DOHH2 (cell line): ENCODE results near the gene CAMSAP1.
"Not testable (repeated sequence)": the region's sequence is repeated elsewhere in the genome, so short reads cannot be mapped to it uniquely, and the experiment has no call there.

Experiments used
- H3F3A ChIP-seq: fragments of 200-600 bp; sonication (generic), shearing (Covaris generic); 2 replicates; pipeline ENCODE4 v1.6.0; 2016; ENCODE audit warnings: antibody characterized with exemption, mild to moderate bottlenecking; ENCODE audit not compliant: control insufficient read depth, insufficient read depth
- H3K27ac ChIP-seq: fragments of 200-600 bp; sonication (generic); 2 replicates; pipeline ENCODE4 v1.5.1; 2014; ENCODE audit warnings: low read depth, mild to moderate bottlenecking, low read length, moderate library complexity
- H3K27me3 ChIP-seq: fragments of 200-600 bp; sonication (generic); 2 replicates; pipeline ENCODE4 v1.6.1; 2014; ENCODE audit warnings: mild to moderate bottlenecking, low read length, mixed read lengths; ENCODE audit not compliant: control insufficient read depth
- H3K36me3 ChIP-seq: fragments of 200-600 bp; sonication (generic); 2 replicates; pipeline ENCODE4 v1.6.1; 2014; ENCODE audit warnings: mild to moderate bottlenecking, low read length, moderate library complexity, mixed read lengths; ENCODE audit not compliant: control insufficient read depth
- H3K4me1 ChIP-seq: fragments of 200-600 bp; sonication (generic); 2 replicates; pipeline ENCODE4 v1.6.1; 2014; ENCODE audit warnings: mild to moderate bottlenecking, low read length, mixed read lengths; ENCODE audit not compliant: control insufficient read depth
- H3K4me2 ChIP-seq: fragments of 200-600 bp; sonication (generic); 2 replicates; pipeline ENCODE4 v1.6.0; 2014; ENCODE audit warnings: mild to moderate bottlenecking, low read length, moderate library complexity
- H3K4me3 ChIP-seq: fragments of 200-600 bp; sonication (generic); 2 replicates; pipeline ENCODE4 v1.5.1; 2014; ENCODE audit warnings: mild to moderate bottlenecking, low read length, mixed read lengths
- H3K79me2 ChIP-seq: fragments of 200-600 bp; sonication (generic); 2 replicates; pipeline ENCODE4 v1.6.1; 2014; ENCODE audit warnings: mild to moderate bottlenecking, low read length, mixed read lengths; ENCODE audit not compliant: control insufficient read depth
- H3K9me2 ChIP-seq: fragments of 200-600 bp; sonication (generic); replicated peaks from 2 replicates; pipeline ENCODE4 v1.6.1; 2014; ENCODE audit warnings: mild to moderate bottlenecking, low read length, mixed read lengths; ENCODE audit not compliant: control insufficient read depth
- H3K9me3 ChIP-seq: fragments of 200-600 bp; sonication (generic); 2 replicates; pipeline ENCODE4 v1.6.1; 2014; ENCODE audit warnings: antibody characterized with exemption, low read length, mixed read lengths; ENCODE audit not compliant: control insufficient read depth, insufficient read depth
- H4K20me1 ChIP-seq: fragments of 200-600 bp; sonication (generic); 2 replicates; pipeline ENCODE4 v1.6.0; 2014; ENCODE audit warnings: low read depth, mild to moderate bottlenecking, antibody characterized with exemption, low read length, moderate library complexity; ENCODE audit not compliant: control insufficient read depth, insufficient read depth
- CTCF ChIP-seq: fragments of 200-600 bp; sonication (generic); IDR thresholded peaks from one replicate; pipeline ENCODE4 v1.5.1; 2014; ENCODE audit warnings: antibody characterized with exemption, mild to moderate bottlenecking, low read depth, low read length; ENCODE audit not compliant: poor library complexity, severe bottlenecking
- EZH2phosphoT487 ChIP-seq: fragments of 200-600 bp; sonication (generic); IDR thresholded peaks from 2 replicates; pipeline ENCODE4 v1.6.1; 2017; ENCODE audit warnings: borderline replicate concordance, mild to moderate bottlenecking, antibody characterized with exemption, low read length, moderate library complexity, mixed read lengths

Gene CAMSAP1

GRCh38 chr9:135893104-135893503, 14.2 kb downstream of the CAMSAP1 start:
- no peak overlapping the region for H3K4me3 ChIP-seq
- no peaks in the 10 kb centered on the region for H3F3A ChIP-seq
- H3K4me2 ChIP-seq, result no peak overlapping the region
- H3K36me3 ChIP-seq, result peaks cover 5% of the 10 kb centered on the region; the same call in 1 of the 2 replicates
- peaks cover 42% of the 10 kb centered on the region for H4K20me1 ChIP-seq
- H3K4me1 ChIP-seq, result peaks cover 31% of the 10 kb centered on the region
- H3K79me2 ChIP-seq, result peaks cover 100% of the 10 kb centered on the region
- H3K9me2 ChIP-seq, result no peaks in the 10 kb centered on the region
- H3K9me3 ChIP-seq, result no peaks in the 10 kb centered on the region
- H3K27me3 ChIP-seq, result no peaks in the 10 kb centered on the region
- TF ChIP-seq EZH2phosphoT487, result no peak
- H3K27ac ChIP-seq, result no peak overlapping the region

GRCh38 chr9:135892327-135892726, 15.0 kb downstream of the CAMSAP1 start:
- not testable (repeated sequence) for H3K4me2 ChIP-seq, H3K27ac ChIP-seq, H3K4me3 ChIP-seq, H3K9me3 ChIP-seq, H3K27me3 ChIP-seq, H3K36me3 ChIP-seq, H3K9me2 ChIP-seq, H3F3A ChIP-seq
- Histone ChIP-seq H4K20me1 (peaks cover 44% of the 10 kb centered on the region), H3K4me1 (peaks cover 38% of the 10 kb centered on the region), H3K79me2 (peaks cover 100% of the 10 kb centered on the region)

- TF ChIP-seq EZH2phosphoT487 (no peak), CTCF (no peak)
- Histone ChIP-seq H3K36me3 (no peaks in the 10 kb centered on the region), H3F3A (no peaks in the 10 kb centered on the region), H4K20me1 (peaks cover 46% of the 10 kb centered on the region), H3K27ac (no peak overlapping the region), H3K9me2 (no peaks in the 10 kb centered on the region), H3K79me2 (peaks cover 100% of the 10 kb centered on the region), H3K4me2 (no peak overlapping the region), H3K9me3 (no peaks in the 10 kb centered on the region), H3K4me1 (peaks cover 30% of the 10 kb centered on the region), H3K4me3 (no peak overlapping the region), H3K27me3 (no peaks in the 10 kb centered on the region)
Measured at GRCh38 chr9:135891027-135891631, 16.2 kb downstream of the CAMSAP1 start.

- Histone ChIP-seq H3K9me3 (no peaks in the 10 kb centered on the region), H3F3A (no peaks in the 10 kb centered on the region), H3K4me3 (no peak overlapping the region), H3K79me2 (peaks cover 100% of the 10 kb centered on the region), H3K4me1 (peaks cover 28% of the 10 kb centered on the region), H3K9me2 (no peaks in the 10 kb centered on the region), H3K4me2 (no peak overlapping the region), H4K20me1 (peaks cover 42% of the 10 kb centered on the region), H3K27ac (no peak overlapping the region), H3K27me3 (no peaks in the 10 kb centered on the region), H3K36me3 (no peaks in the 10 kb centered on the region)
- TF ChIP-seq CTCF (no peak), EZH2phosphoT487 (no peak)
Measured at GRCh38 chr9:135890190-135891026, 16.9 kb downstream of the CAMSAP1 start.
